MG63 (cell line): ENCODE data around the gene OR2V1. TPM values are rescaled to one million over a fixed set of nuclear protein-coding genes. Genes with fewer than 3 reads are reported as not detected.
A peak's percentile ranks its signal among the peaks of the same experiment; 100 is the strongest.
"Not testable (repeated sequence)": the region's sequence is repeated elsewhere in the genome, so short reads cannot be mapped to it uniquely, and the experiment has no call there.

Source experiments
- DNase-seq: peaks from one replicate; pipeline ENCODE4 v3.0.0-alpha.2; 2020
- H3K27me3 ChIP-seq: fragments of 250-450 bp; sonication (Bioruptor Pico); 2 replicates; pipeline ENCODE4 v1.5.1; 2020; ENCODE audit warnings: mild to moderate bottlenecking, moderate library complexity
- H3K36me3 ChIP-seq: fragments of 250-450 bp; sonication (Bioruptor Pico); 2 replicates; pipeline ENCODE4 v1.5.1; 2020; ENCODE audit warnings: mild to moderate bottlenecking, moderate library complexity
- H3K4me3 ChIP-seq: fragments of 250-450 bp; sonication (Bioruptor Pico); 2 replicates; pipeline ENCODE4 v1.5.1; 2020; ENCODE audit warnings: mild to moderate bottlenecking, moderate library complexity
- H3K9me3 ChIP-seq: fragments of 250-450 bp; sonication (Bioruptor Pico); 2 replicates; pipeline ENCODE4 v1.5.1; 2020; ENCODE audit warnings: mild to moderate bottlenecking, moderate library complexity
- total RNA-seq: library from RNA; depleted of rRNA; stranded (reverse); fragments of >200 nt; shearing (Covaris generic); gene quantifications from 2 replicates; pipeline ENCODE4 v1.2.3, GENCODE V29; 2014; ENCODE audit warnings: low replicate concordance

The OR2V1 gene
- total RNA-seq, 1 experiment from 2014 or later = not detected

GRCh38 chr5:181100121-181100875 lies 30.7 kb downstream of the OR2V1 start:
- Histone ChIP-seq H3K36me3 (no peaks in the 10 kb centered on the region), H3K27me3 (peaks cover 13% of the 10 kb centered on the region), H3K9me3 (no peaks in the 10 kb centered on the region), H3K4me3 (no peak overlapping the region)
- DNase-seq = peak; percentile 23

- peaks cover 3% of the 10 kb centered on the region; the same call in 1 of the 2 replicates for H3K9me3 ChIP-seq
- H3K4me3 ChIP-seq = no peak overlapping the region
- peaks cover 13% of the 10 kb centered on the region for H3K27me3 ChIP-seq
- no peaks in the 10 kb centered on the region for H3K36me3 ChIP-seq
- no peak for DNase-seq
Measured at GRCh38 chr5:181099602-181100086, 31.3 kb downstream of the OR2V1 start.

- Histone ChIP-seq H3K27me3 (peaks cover 11% of the 10 kb centered on the region), H3K4me3 (0 out of 2 replicates have a peak overlapping the region, but pooled peaks have one; percentile 2), H3K9me3 (peaks cover 3% of the 10 kb centered on the region; the same call in 1 of the 2 replicates), H3K36me3 (no peaks in the 10 kb centered on the region)
- DNase-seq = peak; percentile 48
Measured at GRCh38 chr5:181098762-181099601, 32.0 kb downstream of the OR2V1 start.

- peak; percentile 53 for DNase-seq
- H3K36me3 ChIP-seq = not testable (repeated sequence)
Measured at GRCh38 chr5:181097759-181098491, 33.0 kb downstream of the OR2V1 start.

GRCh38 chr5:181097383-181097753 lies 33.6 kb downstream of the OR2V1 start:
- H3K27me3 ChIP-seq = peaks cover 13% of the 10 kb centered on the region
- DNase-seq, H3K36me3 ChIP-seq, H3K9me3 ChIP-seq, H3K4me3 ChIP-seq: not testable (repeated sequence)

More at GRCh38 chr5:181097759-181098491, 33.0 kb downstream of the OR2V1 start:
- H3K27me3 ChIP-seq = peaks cover 13% of the 10 kb centered on the region
- H3K4me3 ChIP-seq, H3K9me3 ChIP-seq: not testable (repeated sequence)

- peaks cover 13% of the 10 kb centered on the region for H3K27me3 ChIP-seq
- not testable (repeated sequence) for H3K36me3 ChIP-seq, DNase-seq, H3K9me3 ChIP-seq, H3K4me3 ChIP-seq
Measured at GRCh38 chr5:181096721-181097382, 34.1 kb downstream of the OR2V1 start.

DNA sequence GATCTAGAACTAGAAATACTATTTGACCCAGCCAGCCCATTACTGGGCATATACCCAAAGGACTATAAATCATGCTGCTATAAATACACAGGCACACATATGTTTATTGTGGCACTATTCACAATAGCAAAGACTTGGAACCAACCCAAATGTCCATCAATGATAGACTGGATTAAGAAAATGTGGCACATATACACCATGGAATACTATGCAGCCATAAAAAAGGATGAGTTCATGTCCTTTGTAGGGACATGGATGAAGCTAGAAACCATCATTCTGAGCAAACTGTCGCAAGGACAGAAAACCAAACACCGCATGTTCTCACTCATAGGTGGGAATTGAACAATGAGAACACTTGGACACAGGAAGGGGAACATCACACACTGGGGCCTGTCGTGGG lies 35.8 kb downstream of the OR2V1 start:
- not testable (repeated sequence) for H3K9me3 ChIP-seq, DNase-seq, H3K36me3 ChIP-seq, H3K4me3 ChIP-seq, H3K27me3 ChIP-seq

GRCh38 chr5:181092428-181092827 lies 38.5 kb downstream of the OR2V1 start:
- Histone ChIP-seq H3K9me3 (peaks cover 3% of the 10 kb centered on the region; the same call in 1 of the 2 replicates), H3K36me3 (no peaks in the 10 kb centered on the region), H3K27me3 (peaks cover 5% of the 10 kb centered on the region), H3K4me3 (no peak overlapping the region)
- no peak for DNase-seq

- Histone ChIP-seq H3K27me3 (peaks cover 7% of the 10 kb centered on the region), H3K36me3 (no peaks in the 10 kb centered on the region), H3K4me3 (no peak overlapping the region), H3K9me3 (no peaks in the 10 kb centered on the region)
- DNase-seq = peak; percentile 30
Measured at GRCh38 chr5:181088289-181088688, 42.7 kb downstream of the OR2V1 start.

- H3K36me3 ChIP-seq = no peaks in the 10 kb centered on the region
Measured at GRCh38 chr5:181087309-181087708, 43.7 kb downstream of the OR2V1 start.

DNA sequence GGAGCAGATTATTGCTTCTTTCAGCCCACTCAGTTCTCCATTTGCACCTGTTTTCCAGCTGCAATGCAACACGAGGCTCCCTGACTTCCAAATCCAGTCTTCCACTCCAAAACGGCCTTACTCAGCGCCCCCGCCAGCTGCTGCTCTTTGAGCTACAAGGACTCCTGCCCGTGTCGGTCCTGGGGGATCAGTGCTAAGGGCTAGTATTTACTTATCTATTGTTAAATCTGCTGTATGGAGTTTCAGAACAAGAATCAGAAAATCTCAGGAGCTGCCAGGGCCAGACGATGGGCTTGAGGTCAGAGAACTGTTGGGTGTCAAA lies 44.1 kb downstream of the OR2V1 start:
- H3K27me3 ChIP-seq = peaks cover 11% of the 10 kb centered on the region
- H3K36me3 ChIP-seq = no peaks in the 10 kb centered on the region
- H3K4me3 ChIP-seq = no peak overlapping the region
- H3K9me3 ChIP-seq = 0 out of 2 replicates have a peak, but pooled peaks cover 2% of the 10 kb centered on the region
- no peak for DNase-seq

More at GRCh38 chr5:181087309-181087708, 43.7 kb downstream of the OR2V1 start:
- H3K9me3 ChIP-seq = no peaks in the 10 kb centered on the region
- no peak for DNase-seq
- peaks cover 11% of the 10 kb centered on the region for H3K27me3 ChIP-seq
- no peak overlapping the region for H3K4me3 ChIP-seq

GRCh38 chr5:181086026-181086883 lies 44.7 kb downstream of the OR2V1 start:
- Histone ChIP-seq H3K9me3 (0 out of 2 replicates have a peak, but pooled peaks cover 2% of the 10 kb centered on the region), H3K36me3 (no peaks in the 10 kb centered on the region), H3K4me3 (no peak overlapping the region), H3K27me3 (peaks cover 13% of the 10 kb centered on the region)
- DNase-seq = no peak

DNA sequence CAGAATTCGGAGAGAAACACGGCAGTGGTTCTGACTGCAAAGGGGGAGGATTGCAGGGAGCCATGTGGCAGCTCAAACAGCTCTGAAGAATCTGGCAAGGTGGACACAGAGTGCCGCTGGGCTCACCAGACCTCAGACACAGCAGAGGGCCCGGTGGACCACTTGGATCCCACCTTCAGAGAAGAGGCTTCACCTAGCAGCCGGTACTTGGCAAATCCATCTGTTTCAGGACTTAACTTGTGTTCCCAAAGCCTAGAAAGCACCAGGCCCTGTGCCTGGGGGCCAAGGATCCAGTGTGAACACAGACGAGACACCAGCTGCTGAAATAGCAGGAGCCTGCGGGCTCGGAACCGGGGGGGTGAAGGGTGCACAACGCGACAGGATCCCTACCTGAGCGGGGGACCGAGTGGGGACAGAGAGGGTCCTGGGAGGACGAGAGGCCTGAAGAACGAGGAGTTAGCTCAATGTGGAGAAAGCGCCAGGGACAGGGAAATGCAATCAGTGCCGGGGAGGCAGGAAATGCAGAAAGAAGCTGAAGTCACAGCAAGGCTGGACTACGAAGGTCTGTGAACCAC lies 46.3 kb downstream of the OR2V1 start:
- no peaks in the 10 kb centered on the region for H3K36me3 ChIP-seq
- no peak overlapping the region for H3K4me3 ChIP-seq
- peaks cover 22% of the 10 kb centered on the region for H3K27me3 ChIP-seq
- DNase-seq = no peak
- 0 out of 2 replicates have a peak, but pooled peaks cover 2% of the 10 kb centered on the region for H3K9me3 ChIP-seq

DNA sequence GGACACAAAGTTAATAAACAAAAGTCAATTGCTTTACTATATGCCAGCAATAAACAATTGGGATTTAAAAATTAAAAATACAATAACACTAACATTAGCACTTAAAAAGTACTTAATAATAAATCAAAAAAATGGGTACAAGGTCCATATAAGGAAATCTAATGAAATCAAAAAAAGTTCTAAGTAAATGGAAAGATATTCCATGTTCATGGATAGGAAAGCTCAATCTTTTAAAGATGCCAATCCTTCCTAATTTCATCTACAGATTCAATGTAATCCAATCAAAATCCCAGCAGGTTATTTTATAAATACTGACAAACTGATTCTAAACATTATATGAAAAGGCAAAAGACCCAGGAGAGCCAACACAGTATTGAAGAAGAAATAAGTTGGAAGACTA lies 49.0 kb downstream of the OR2V1 start:
- H3K36me3 ChIP-seq = no peaks in the 10 kb centered on the region
- peaks cover 22% of the 10 kb centered on the region for H3K27me3 ChIP-seq
- DNase-seq = no peak
- peaks cover 4% of the 10 kb centered on the region; the same call in 1 of the 2 replicates for H3K9me3 ChIP-seq
- no peak overlapping the region for H3K4me3 ChIP-seq

DNA sequence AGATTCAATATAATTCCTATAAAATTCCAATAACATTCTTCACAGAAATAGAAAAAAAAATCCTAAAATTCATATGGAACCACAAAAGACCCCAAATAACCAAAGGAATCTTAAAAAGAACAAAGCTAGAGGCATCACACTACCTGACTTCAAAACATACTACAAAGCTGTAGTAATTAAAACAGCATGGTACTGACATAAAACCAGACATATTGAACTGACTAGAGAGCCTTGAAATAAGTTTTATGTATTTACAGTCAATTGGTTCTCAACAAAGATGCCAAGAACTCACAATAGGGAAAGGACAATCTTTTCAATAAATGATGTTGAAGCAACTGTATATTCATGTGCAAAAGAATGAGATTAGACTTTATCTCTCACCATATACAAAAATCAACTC lies 54.0 kb downstream of the OR2V1 start:
- no peak for DNase-seq
- no peak overlapping the region for H3K4me3 ChIP-seq
- peaks cover 14% of the 10 kb centered on the region for H3K27me3 ChIP-seq
- no peaks in the 10 kb centered on the region for H3K36me3 ChIP-seq
- peaks cover 7% of the 10 kb centered on the region; the same call in 1 of the 2 replicates for H3K9me3 ChIP-seq
